BE2C (cell line): Measurements from ENCODE around the gene TMCC2.

Source experiments
- DNase-seq: peaks from one replicate; pipeline ENCODE4 v3.0.0-alpha.2; 2020
- H3K27me3 ChIP-seq: fragments of 250-450 bp; sonication (Bioruptor Pico); 2 replicates; pipeline ENCODE4 v1.5.1; 2020; ENCODE audit warnings: mild to moderate bottlenecking
- H3K36me3 ChIP-seq: fragments of 250-450 bp; sonication (Bioruptor Pico); 2 replicates; pipeline ENCODE4 v1.5.1; 2020; ENCODE audit warnings: mild to moderate bottlenecking
- H3K4me1 ChIP-seq: fragments of 250-450 bp; sonication (Bioruptor Pico); 2 replicates; pipeline ENCODE4 v1.5.1; 2020
- H3K4me3 ChIP-seq: 2 replicates; pipeline ENCODE4 v1.5.1; 2011; ENCODE audit warnings: low read depth, low read length
- H3K9me3 ChIP-seq: fragments of 250-450 bp; sonication (Bioruptor Pico); 2 replicates; pipeline ENCODE4 v1.5.1; 2020
- TF ChIP-seq, protein P1 (sequence below): IDR thresholded peaks from 2 replicates; pipeline ENCODE4 v1.5.1; 2012; ENCODE audit warnings: mild to moderate bottlenecking, low read depth, low read length

Gene TMCC2

DNA sequence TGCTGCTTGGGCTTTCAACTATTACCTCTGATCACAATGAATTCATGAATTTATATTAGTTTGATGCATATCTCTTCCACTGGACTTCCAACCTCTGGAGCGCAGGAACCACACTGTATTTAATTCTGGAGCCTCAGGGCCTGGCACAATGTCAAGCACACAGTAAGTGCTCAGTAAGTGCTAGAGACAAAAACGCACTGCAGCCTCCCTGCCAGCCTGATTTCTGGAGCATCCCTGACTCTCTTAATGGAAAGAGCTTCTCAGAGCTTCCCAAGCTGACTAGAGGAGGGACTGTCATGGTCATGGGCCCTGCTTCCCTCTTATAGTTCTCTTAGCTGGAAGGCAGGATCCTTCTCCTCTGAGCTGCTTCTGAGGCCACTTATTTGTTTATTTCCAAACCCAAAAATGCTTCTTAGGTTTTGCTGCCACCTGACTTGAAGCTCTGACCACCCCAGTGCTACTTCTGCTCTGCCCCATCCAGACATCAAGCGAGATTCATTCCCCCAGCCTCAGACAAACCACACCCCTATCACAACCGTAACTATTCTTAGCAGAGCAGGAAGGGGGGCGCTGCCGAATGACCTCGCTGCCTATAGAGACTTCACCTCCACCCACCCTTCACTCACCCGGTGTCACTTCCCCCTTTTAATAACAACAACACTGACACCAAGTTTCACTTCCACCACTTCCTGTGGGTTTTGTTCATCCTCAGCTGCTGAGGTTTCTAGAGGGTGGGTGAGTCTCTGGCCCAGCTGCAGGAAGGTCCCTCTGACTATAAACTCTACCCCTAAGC lies 60.2 kb downstream of the TMCC2 start:
- Histone ChIP-seq H3K9me3 (no peaks in the 10 kb centered on the region), H3K36me3 (no peaks in the 10 kb centered on the region), H3K27me3 (no peaks in the 10 kb centered on the region), H3K4me1 (peaks cover 12% of the 10 kb centered on the region), H3K4me3 (no peak overlapping the region)
- no peak for DNase-seq
- TF ChIP-seq, protein P1, sequence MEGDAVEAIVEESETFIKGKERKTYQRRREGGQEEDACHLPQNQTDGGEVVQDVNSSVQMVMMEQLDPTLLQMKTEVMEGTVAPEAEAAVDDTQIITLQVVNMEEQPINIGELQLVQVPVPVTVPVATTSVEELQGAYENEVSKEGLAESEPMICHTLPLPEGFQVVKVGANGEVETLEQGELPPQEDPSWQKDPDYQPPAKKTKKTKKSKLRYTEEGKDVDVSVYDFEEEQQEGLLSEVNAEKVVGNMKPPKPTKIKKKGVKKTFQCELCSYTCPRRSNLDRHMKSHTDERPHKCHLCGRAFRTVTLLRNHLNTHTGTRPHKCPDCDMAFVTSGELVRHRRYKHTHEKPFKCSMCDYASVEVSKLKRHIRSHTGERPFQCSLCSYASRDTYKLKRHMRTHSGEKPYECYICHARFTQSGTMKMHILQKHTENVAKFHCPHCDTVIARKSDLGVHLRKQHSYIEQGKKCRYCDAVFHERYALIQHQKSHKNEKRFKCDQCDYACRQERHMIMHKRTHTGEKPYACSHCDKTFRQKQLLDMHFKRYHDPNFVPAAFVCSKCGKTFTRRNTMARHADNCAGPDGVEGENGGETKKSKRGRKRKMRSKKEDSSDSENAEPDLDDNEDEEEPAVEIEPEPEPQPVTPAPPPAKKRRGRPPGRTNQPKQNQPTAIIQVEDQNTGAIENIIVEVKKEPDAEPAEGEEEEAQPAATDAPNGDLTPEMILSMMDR, result no peak

DNA sequence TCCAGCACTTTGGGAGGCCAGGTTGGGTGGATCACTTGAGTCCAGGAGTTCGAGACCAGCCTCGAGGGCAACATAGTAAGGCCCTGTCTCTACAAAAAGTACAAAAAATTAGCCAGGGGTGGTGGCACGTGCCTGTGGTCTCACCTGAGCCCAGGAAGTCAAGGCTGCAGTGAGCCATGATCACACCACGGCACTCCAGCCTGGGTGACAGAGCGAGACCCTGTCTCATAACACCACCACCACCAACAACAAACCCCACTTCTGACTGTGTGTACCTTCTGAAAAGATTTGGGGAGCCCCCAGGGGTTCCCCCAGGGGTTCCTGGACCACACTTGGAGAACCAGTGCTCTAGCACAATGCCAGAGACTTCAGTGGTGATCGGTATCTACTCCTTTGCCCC lies 63.9 kb downstream of the TMCC2 start:
- no peak overlapping the region for H3K4me3 ChIP-seq
- H3K27me3 ChIP-seq, result no peaks in the 10 kb centered on the region
- no peaks in the 10 kb centered on the region for H3K9me3 ChIP-seq
- H3K36me3 ChIP-seq, result no peaks in the 10 kb centered on the region
- peaks cover 14% of the 10 kb centered on the region for H3K4me1 ChIP-seq
- TF ChIP-seq, protein P1, result no peak
- no peak for DNase-seq

DNA sequence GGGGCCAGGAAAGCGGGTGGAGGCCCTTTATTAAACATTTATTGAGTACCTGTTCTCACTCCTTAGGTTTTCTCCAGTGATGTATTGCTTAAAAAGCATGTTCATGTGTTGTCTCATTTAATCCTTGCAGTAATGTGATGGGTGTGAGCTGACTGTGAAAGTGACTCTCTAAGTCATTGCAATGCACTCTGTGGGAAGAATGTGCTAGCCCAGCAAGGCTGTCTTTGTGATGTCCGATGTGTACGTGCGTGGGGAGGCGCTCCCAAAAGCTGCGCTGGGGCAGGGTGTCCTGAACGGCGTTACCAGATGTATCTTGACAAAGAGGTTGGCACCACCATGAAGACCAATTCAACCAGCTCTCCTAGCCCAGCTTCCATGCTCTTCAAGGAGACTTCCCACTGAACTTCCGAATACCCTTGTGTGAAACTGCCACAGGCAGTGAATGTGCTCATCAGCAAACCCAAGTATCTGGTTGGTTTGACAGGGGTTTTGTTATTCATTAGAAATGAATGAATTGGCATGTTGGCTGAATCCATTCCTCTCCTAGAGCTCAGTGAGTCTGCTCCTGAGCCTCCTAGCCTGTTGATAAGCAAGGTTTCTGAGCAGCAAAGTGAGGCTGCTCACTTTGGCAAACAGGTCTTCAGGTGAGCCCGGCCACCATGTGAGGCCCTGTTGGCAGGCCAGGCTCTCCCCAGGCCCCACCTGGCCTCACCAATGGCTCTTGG lies 65.8 kb downstream of the TMCC2 start:
- Histone ChIP-seq H3K4me1 (peaks cover 22% of the 10 kb centered on the region), H3K27me3 (no peaks in the 10 kb centered on the region), H3K36me3 (no peaks in the 10 kb centered on the region), H3K4me3 (no peak overlapping the region), H3K9me3 (no peaks in the 10 kb centered on the region)
- TF ChIP-seq, protein P1, result no peak
- no peak for DNase-seq

DNA sequence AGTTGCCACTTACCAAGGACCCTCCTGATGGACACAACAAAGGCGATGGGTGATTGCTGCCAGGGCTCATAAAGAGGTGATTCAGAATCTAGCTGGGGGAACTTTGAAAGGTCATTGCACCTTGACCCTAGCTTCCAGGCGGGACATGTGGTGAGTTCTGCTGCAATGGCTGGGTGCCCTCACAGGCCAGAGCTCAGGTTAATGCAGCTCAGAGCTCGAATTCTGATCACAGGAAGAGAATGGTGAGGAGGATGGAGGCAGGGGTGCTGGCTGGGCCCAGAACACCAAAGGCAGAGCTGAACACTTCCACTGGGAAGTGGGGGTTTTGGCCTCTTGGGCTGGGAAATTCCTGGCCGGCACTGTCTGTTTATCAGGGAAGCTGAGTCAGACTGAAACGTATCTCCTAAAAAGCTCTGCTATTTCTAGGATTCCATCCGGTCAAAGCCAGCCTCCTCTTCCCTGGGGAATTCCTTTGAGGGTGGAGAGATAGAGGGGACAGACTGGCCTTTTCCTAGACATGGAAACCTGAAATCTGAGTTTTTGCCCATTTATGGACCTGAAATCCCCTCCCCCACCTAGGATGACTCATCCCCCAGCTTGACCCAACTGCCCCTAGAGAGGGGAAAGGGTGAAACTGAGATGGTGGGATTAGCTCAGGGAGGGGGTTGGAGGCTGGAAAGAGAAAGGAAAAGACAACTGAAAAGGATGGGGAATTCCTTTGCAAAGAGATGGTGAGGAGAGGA lies 66.6 kb downstream of the TMCC2 start:
- no peaks in the 10 kb centered on the region for H3K9me3 ChIP-seq
- no peaks in the 10 kb centered on the region for H3K27me3 ChIP-seq
- no peak overlapping the region for H3K4me3 ChIP-seq

DNA sequence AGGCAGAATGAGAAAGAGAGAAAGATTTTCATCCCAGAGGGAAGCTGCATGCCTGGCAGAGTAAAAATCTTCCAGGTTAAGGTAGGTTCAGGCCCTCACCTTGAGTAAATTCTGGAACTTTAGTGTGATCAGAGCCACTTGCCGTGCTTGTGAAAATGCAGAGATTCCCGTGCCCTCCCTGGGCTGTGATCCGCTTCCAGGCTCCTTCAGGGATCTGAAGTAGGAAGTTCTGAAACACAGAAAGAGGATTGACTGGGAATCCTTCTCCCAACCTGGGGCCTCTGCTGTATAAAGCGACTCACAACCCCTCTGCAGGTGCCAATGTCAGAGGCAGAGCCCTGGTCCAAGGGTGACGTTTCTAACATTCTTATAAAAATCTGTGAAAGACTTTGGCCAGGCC lies 67.2 kb downstream of the TMCC2 start:
- no peaks in the 10 kb centered on the region for H3K9me3 ChIP-seq
- H3K27me3 ChIP-seq, result no peaks in the 10 kb centered on the region
- no peaks in the 10 kb centered on the region for H3K36me3 ChIP-seq
- DNase-seq, result no peak
- TF ChIP-seq, protein P1, result no peak
- H3K4me3 ChIP-seq, result no peak overlapping the region
- peaks cover 27% of the 10 kb centered on the region for H3K4me1 ChIP-seq

More for the DNA sequence above, 66.6 kb downstream of the TMCC2 start:
- Histone ChIP-seq H3K36me3 (no peaks in the 10 kb centered on the region), H3K4me1 (peaks cover 27% of the 10 kb centered on the region)
- TF ChIP-seq, protein P1, result no peak
- peak; percentile 55 for DNase-seq
